Brain microvascular endothelial cell (primary cell): ENCODE data around the gene MACROD2.

Experiments
- DNase-seq: peaks from one replicate; pipeline ENCODE4 v3.0.0-alpha.2; 2020
- H3K27ac ChIP-seq: fragments of 250-450 bp; sonication (Bioruptor Pico); 2 replicates; pipeline ENCODE4 v1.5.1; 2020; ENCODE audit warnings: mild to moderate bottlenecking, moderate library complexity
- H3K27me3 ChIP-seq: fragments of 250-450 bp; sonication (Bioruptor Pico); replicated peaks from 2 replicates; pipeline ENCODE4 v1.5.1; 2020; ENCODE audit warnings: mild to moderate bottlenecking
- H3K36me3 ChIP-seq: fragments of 250-450 bp; sonication (Bioruptor Pico); replicated peaks from 2 replicates; pipeline ENCODE4 v1.5.1; 2020; ENCODE audit warnings: mild to moderate bottlenecking
- H3K4me3 ChIP-seq: 2 replicates; pipeline ENCODE4 v1.5.1; 2011; ENCODE audit warnings: low read depth, mild to moderate bottlenecking, control low read depth, low read length, moderate library complexity
- CTCF ChIP-seq: IDR thresholded peaks from 2 replicates; pipeline ENCODE4 v1.5.1; 2011; ENCODE audit warnings: low read depth, mild to moderate bottlenecking, moderate library complexity, low read length, control low read depth, inconsistent platforms; ENCODE audit errors: missing control alignments
- in situ Hi-C: cut with HindIII; loops from 2 replicates; pipeline ENCODE4 v1.10.0; 2017; ENCODE audit warnings: low sequenced_read_pairs, low pct_ligation_motif_present

Gene MACROD2

GRCh38 chr20:14879839-14880238, 884.5 kb downstream of the MACROD2 start:
- in situ Hi-C loops: no loop called here
- DNase-seq: no peak

GRCh38 chr20:14881518-14881917, 886.2 kb downstream of the MACROD2 start:
- Histone ChIP-seq H3K36me3 (no peaks in the 10 kb centered on the region), H3K4me3 (no peak overlapping the region), H3K27me3 (no peaks in the 10 kb centered on the region), H3K27ac (no peak overlapping the region)
- in situ Hi-C loops: no loop called here
- TF ChIP-seq CTCF: no peak
- DNase-seq: no peak

More at GRCh38 chr20:14879839-14880238, 884.5 kb downstream of the MACROD2 start:
- no peak overlapping the region for H3K4me3 ChIP-seq
- no peaks in the 10 kb centered on the region for H3K27me3 ChIP-seq
- no peaks in the 10 kb centered on the region for H3K36me3 ChIP-seq
- no peak for TF ChIP-seq CTCF
- peak overlapping the region; percentile 31 for H3K27ac ChIP-seq

- DNase-seq: no peak
- no peak for TF ChIP-seq CTCF
- H3K27me3 ChIP-seq: no peaks in the 10 kb centered on the region
- in situ Hi-C loops: no loop called here
- H3K4me3 ChIP-seq: no peak overlapping the region
- no peaks in the 10 kb centered on the region for H3K36me3 ChIP-seq
- no peak overlapping the region for H3K27ac ChIP-seq
Observed at GRCh38 chr20:14882157-14882556, 886.8 kb downstream of the MACROD2 start.

GRCh38 chr20:14882846-14883245, 887.5 kb downstream of the MACROD2 start:
- Histone ChIP-seq H3K27ac (no peak overlapping the region), H3K36me3 (no peaks in the 10 kb centered on the region), H3K4me3 (no peak overlapping the region), H3K27me3 (no peaks in the 10 kb centered on the region)
- in situ Hi-C loops: no loop called here
- DNase-seq: no peak
- no peak for TF ChIP-seq CTCF

- in situ Hi-C loops: no loop called here
Observed at GRCh38 chr20:14883324-14883723, 888.0 kb downstream of the MACROD2 start.

More at GRCh38 chr20:14883324-14883723, 888.0 kb downstream of the MACROD2 start:
- no peaks in the 10 kb centered on the region for H3K36me3 ChIP-seq
- H3K27me3 ChIP-seq: no peaks in the 10 kb centered on the region
- no peak overlapping the region for H3K4me3 ChIP-seq
- no peak for TF ChIP-seq CTCF
- no peak overlapping the region for H3K27ac ChIP-seq
- no peak for DNase-seq
